OCI-LY1 (cell line): Measurements from ENCODE around the gene DOCK4.

Experiments used
- CTCF ChIP-seq: fragments of 200-600 bp; sonication (generic), shearing (Covaris generic); IDR thresholded peaks from 2 replicates; pipeline ENCODE4 v1.5.1; 2017; ENCODE audit warnings: mild to moderate bottlenecking, antibody characterized with exemption, low read length, moderate library complexity, mixed read lengths
- EZH2 ChIP-seq: fragments of 200-600 bp; sonication (generic), shearing (Covaris generic); IDR thresholded peaks from 2 replicates; pipeline ENCODE4 v1.8.0; 2017; ENCODE audit warnings: borderline replicate concordance, mixed run types, mild to moderate bottlenecking, antibody characterized with exemption, low read length, moderate library complexity, mixed read lengths

- TF ChIP-seq CTCF = no peak
- no peak for TF ChIP-seq EZH2
These were observed 84.9 kb downstream of the DOCK4 start for GRCh38 chr7:112121318-112121717.
